Activated T-cell treated with anti-CD3 and anti-CD28 coated beads, Interleukin-2, amount 50 U/mL, for 4 hours (primary cell): Measurements from ENCODE around the gene OTOP3. TPM values are rescaled to one million over a fixed set of nuclear protein-coding genes. Genes with fewer than 3 reads are reported as not detected.

Experiments used
- ATAC-seq, 2 donors: fragments of 200-7000 bp; cut with Tn5 transposase; one replicate each; pipeline ENCODE4 v1.10.0; 2021
- DNase-seq: peaks from one replicate; pipeline ENCODE4 v3.0.0-alpha.2; 2020
- H3K27me3 Mint-ChIP-seq: one replicate; pipeline ENCODE4 v1.8.0; 2021; ENCODE audit warnings: low read depth, mixed read lengths
- H3K36me3 Mint-ChIP-seq: one replicate; pipeline ENCODE4 v1.8.0; 2022; ENCODE audit warnings: mixed read lengths; ENCODE audit not compliant: insufficient read depth
- H3K4me1 Mint-ChIP-seq: one replicate; pipeline ENCODE4 v1.8.0; 2021; ENCODE audit warnings: low read depth, mixed read lengths
- H3K4me3 Mint-ChIP-seq: one replicate; pipeline ENCODE4 v1.8.0; 2021; ENCODE audit warnings: mild to moderate bottlenecking, moderate library complexity, mixed read lengths
- H3K9me3 Mint-ChIP-seq: one replicate; pipeline ENCODE4 v1.8.0; 2021; ENCODE audit warnings: mixed read lengths
- total RNA-seq, 3 donors: library from RNA; stranded (reverse); gene quantifications; one replicate each; pipeline ENCODE4 v1.2.1, GENCODE V29; 2021

Gene OTOP3
- total RNA-seq, 3 donors from 2014 or later, result not detected

GRCh38 chr17:74941128-74941725, 5.5 kb downstream of the OTOP3 start:
- no peak for ATAC-seq
- Mint-ChIP-seq H3K27me3 (peaks cover 36% of the 10 kb centered on the region), H3K36me3 (no peaks in the 10 kb centered on the region)

DNA sequence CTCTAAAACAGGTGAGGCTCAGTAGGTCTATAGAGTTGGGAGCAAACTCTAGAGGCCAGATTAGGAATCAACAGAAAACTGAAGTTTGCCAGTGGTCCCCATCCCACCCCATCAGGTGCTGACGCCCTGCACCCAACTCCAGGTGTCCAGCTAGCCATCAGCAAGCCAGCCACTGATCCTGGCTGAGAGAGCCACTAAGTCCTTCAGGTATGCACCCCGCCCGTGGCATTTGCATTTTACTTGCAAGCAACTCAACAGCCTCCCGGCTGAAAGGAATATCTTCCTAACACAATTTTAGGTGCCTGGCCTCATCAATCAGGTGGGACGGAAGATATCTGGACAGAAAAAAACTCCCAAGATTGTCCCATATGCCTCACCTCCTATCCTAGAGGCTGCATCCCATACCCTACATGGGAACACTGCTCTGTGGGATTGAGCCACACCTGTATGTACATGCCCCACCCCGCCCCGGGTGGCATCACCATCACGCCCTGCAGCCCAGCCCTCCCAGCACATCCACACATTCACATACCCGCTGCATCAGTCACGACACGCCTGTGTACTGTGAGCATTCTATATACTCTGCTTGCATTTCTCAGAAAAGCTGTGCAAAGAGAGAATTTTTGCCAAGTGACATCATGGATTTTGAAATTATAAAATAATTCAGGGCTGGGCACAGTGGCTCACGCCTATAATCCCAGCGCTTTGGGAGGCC, 8.3 kb downstream of the OTOP3 start:
- H3K9me3 Mint-ChIP-seq, result no peaks in the 10 kb centered on the region
- DNase-seq, result no peak
- no peaks in the 10 kb centered on the region for H3K4me1 Mint-ChIP-seq
- no peak for ATAC-seq
- peaks cover 13% of the 10 kb centered on the region for H3K27me3 Mint-ChIP-seq
- H3K4me3 Mint-ChIP-seq, result no peak overlapping the region
- no peaks in the 10 kb centered on the region for H3K36me3 Mint-ChIP-seq

More at GRCh38 chr17:74941128-74941725, 5.5 kb downstream of the OTOP3 start:
- no peaks in the 10 kb centered on the region for H3K4me1 Mint-ChIP-seq
- no peak for DNase-seq
- no peaks in the 10 kb centered on the region for H3K9me3 Mint-ChIP-seq
- no peak overlapping the region for H3K4me3 Mint-ChIP-seq

DNA sequence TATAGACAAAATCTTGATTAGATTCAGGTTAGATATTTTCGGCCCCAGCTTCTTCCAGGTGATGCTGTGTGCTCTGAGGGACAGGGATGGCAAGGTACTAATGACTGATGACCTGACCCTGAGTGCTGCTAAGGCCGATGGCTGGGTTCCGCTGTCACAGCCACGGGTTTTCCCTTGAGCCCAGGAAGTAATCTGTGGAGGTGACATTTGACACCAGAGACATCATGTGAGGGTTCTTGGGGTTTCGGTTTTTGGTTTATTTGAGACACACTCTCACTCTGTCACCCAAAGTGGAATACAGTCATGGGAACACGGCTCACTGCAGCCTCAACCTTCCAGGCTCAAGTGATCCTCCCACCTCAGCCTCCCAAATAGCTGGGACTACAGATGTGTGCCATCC, 9.8 kb downstream of the OTOP3 start:
- H3K36me3 Mint-ChIP-seq, result no peaks in the 10 kb centered on the region
- ATAC-seq (no peak), DNase-seq (no peak)
- H3K27me3 Mint-ChIP-seq, result peaks cover 8% of the 10 kb centered on the region
- H3K4me3 Mint-ChIP-seq, result no peak overlapping the region
- no peaks in the 10 kb centered on the region for H3K4me1 Mint-ChIP-seq
- no peaks in the 10 kb centered on the region for H3K9me3 Mint-ChIP-seq

GRCh38 chr17:74946641-74947040, 10.9 kb downstream of the OTOP3 start:
- Mint-ChIP-seq H3K36me3 (no peaks in the 10 kb centered on the region), H3K4me1 (no peaks in the 10 kb centered on the region), H3K27me3 (peaks cover 5% of the 10 kb centered on the region), H3K4me3 (no peak overlapping the region), H3K9me3 (no peaks in the 10 kb centered on the region)
- ATAC-seq, result no peak
- no peak for DNase-seq

DNA sequence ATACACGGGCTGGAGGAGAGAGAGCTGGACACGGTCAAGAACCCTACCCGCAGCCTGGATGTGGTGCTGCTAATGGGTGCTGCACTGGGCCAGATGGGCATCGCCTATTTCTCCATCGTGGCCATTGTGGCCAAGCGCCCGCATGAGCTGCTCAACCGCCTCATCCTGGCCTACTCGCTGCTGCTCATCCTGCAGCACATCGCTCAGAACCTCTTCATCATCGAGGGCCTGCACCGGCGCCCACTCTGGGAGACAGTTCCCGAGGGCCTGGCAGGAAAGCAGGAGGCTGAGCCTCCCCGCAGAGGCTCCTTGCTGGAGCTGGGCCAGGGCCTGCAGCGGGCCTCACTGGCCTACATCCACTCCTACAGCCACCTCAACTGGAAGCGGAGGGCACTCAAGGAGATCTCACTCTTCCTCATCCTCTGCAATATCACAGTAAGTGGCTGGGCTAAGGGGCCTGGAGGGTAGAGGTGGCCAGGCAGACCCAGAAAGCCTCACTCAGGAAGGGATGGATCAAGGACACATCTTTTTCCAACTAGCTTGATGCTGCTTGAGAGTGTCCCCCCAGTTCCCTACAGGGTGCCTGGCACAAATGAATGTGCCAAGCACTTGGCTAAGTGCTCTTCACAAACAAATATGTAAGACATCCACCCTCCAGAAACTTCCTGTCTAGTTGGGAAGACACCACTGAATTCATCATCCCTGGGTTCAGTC, 11.5 kb downstream of the OTOP3 start:
- no peaks in the 10 kb centered on the region for H3K36me3 Mint-ChIP-seq
- no peak overlapping the region for H3K4me3 Mint-ChIP-seq
- peaks cover under 1% of the 10 kb centered on the region for H3K27me3 Mint-ChIP-seq
- no peak for DNase-seq
- no peaks in the 10 kb centered on the region for H3K9me3 Mint-ChIP-seq
- ATAC-seq, result no peak
- no peaks in the 10 kb centered on the region for H3K4me1 Mint-ChIP-seq

GRCh38 chr17:74949455-74950115, 13.9 kb downstream of the OTOP3 start:
- Mint-ChIP-seq H3K27me3 (no peaks in the 10 kb centered on the region), H3K36me3 (no peaks in the 10 kb centered on the region), H3K4me1 (no peaks in the 10 kb centered on the region), H3K9me3 (no peaks in the 10 kb centered on the region), H3K4me3 (no peak overlapping the region)
- DNase-seq (no peak), ATAC-seq (no peak)

- DNase-seq (no peak), ATAC-seq (no peak)
- Mint-ChIP-seq H3K27me3 (no peaks in the 10 kb centered on the region), H3K4me3 (no peak overlapping the region), H3K9me3 (no peaks in the 10 kb centered on the region), H3K36me3 (no peaks in the 10 kb centered on the region), H3K4me1 (no peaks in the 10 kb centered on the region)
These were observed 14.5 kb downstream of the OTOP3 start for GRCh38 chr17:74950207-74950606.

GRCh38 chr17:74951065-74951464, 15.4 kb downstream of the OTOP3 start:
- ATAC-seq (no peak), DNase-seq (no peak)
- no peaks in the 10 kb centered on the region for H3K4me1 Mint-ChIP-seq
- H3K27me3 Mint-ChIP-seq, result no peaks in the 10 kb centered on the region
- no peaks in the 10 kb centered on the region for H3K36me3 Mint-ChIP-seq
- no peaks in the 10 kb centered on the region for H3K9me3 Mint-ChIP-seq
- no peak overlapping the region for H3K4me3 Mint-ChIP-seq

DNA sequence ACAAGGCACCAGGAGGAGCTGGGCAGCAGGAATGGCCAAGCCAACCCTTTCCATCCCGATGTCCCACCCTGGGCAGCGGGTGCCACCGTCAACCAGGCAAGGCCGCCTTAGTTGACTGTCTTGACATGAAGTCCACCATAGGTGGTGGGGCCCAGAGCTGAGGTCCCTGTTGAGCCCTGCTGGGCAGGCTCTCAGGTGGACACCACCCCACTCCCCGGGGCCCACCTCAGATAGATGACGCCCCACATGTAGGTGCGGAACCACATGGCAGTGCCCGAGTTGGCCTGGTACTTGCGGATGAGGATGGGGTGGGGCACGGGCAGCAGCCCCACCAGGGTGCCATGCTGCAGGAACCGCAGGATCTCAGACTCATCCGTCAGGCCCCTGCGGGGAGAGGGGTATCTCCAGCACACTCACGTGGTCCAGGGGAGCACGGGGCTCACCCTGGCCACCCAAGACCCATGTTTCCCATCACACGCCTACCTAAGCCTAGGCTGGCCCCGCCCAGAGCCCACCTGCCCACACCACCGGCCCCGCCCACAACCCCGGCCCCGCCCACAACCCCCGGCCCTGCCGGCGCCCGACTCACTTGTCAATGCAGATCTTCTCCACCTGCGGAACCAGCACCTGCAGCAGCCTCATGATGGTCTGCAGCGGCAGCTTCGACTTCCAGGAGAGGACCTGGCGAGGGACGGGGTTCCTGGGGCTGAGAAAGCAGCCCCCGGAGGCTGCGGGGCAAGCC, 16.2 kb downstream of the OTOP3 start:
- H3K9me3 Mint-ChIP-seq, result no peaks in the 10 kb centered on the region
- ATAC-seq (no peak), DNase-seq (no peak)
- no peaks in the 10 kb centered on the region for H3K27me3 Mint-ChIP-seq
- no peaks in the 10 kb centered on the region for H3K4me1 Mint-ChIP-seq
- H3K4me3 Mint-ChIP-seq, result no peak overlapping the region
- H3K36me3 Mint-ChIP-seq, result no peaks in the 10 kb centered on the region

DNA sequence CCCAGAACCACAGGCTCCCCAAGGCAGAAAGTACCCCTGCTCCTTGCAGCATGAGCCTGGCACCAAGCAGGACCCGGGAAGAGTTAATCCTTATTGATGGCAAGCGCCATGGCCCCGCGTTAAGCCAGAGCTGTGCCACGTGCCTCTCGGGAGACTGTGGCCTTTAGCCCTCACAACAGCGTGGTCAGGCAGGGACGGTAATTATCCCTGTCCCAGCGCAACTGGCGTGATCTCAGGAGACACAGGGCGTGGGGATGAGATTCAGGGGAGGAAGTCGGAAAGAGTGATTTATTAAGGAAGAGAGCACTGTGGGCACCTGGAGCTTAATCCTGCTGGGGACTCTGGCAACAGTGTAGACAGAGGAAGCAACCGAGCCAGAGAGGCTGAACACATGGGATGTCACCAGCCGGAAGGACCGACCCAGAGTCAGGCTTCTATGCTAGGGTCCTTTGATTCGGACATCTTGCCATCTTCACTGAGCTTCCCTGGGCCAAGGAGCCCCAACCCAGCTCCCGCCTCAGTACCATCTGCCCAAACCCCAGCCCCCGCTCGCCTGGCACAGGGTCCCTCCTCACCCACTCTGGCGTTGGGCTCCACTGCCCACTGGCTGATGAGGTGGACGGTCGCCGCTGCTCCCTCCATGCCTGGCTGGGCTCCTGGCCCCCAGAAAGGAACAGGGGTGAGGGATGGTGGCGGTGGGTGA, 16.9 kb downstream of the OTOP3 start:
- ATAC-seq, result no peak
- H3K36me3 Mint-ChIP-seq, result no peaks in the 10 kb centered on the region

GRCh38 chr17:74953134-74953687, 17.5 kb downstream of the OTOP3 start:
- ATAC-seq, result no peak
- Mint-ChIP-seq H3K9me3 (no peaks in the 10 kb centered on the region), H3K4me1 (peaks cover 2% of the 10 kb centered on the region), H3K27me3 (no peaks in the 10 kb centered on the region), H3K36me3 (no peaks in the 10 kb centered on the region), H3K4me3 (no peak overlapping the region)
- no peak for DNase-seq

More for the DNA sequence above, 16.9 kb downstream of the OTOP3 start:
- Mint-ChIP-seq H3K4me3 (no peak overlapping the region), H3K4me1 (no peaks in the 10 kb centered on the region), H3K27me3 (no peaks in the 10 kb centered on the region), H3K9me3 (no peaks in the 10 kb centered on the region)
- DNase-seq, result no peak

DNA sequence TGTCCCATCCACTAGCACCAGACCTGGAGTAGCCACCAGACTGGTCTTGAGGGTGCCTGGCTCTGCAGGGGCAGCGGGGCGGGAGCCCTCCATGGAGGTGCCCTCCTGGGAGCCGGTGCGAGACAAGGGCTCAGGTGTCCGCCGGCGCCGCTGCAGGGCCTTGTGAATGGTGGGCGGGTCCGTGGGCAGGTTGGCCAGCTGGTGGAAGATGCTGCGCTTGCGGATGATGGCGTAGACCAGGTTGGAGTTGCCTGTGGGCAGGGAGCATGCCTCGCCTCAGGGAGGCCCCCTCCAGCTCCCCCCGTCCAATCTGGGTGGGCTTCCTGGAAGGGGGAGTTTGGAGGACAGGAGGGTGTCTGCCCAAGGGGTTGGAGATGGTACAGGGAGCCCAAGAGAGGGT, 18.4 kb downstream of the OTOP3 start:
- H3K36me3 Mint-ChIP-seq, result no peaks in the 10 kb centered on the region
- no peak overlapping the region for H3K4me3 Mint-ChIP-seq
- no peaks in the 10 kb centered on the region for H3K9me3 Mint-ChIP-seq
- no peaks in the 10 kb centered on the region for H3K27me3 Mint-ChIP-seq
- H3K4me1 Mint-ChIP-seq, result peaks cover 2% of the 10 kb centered on the region
- ATAC-seq, result no peak
- no peak for DNase-seq

DNA sequence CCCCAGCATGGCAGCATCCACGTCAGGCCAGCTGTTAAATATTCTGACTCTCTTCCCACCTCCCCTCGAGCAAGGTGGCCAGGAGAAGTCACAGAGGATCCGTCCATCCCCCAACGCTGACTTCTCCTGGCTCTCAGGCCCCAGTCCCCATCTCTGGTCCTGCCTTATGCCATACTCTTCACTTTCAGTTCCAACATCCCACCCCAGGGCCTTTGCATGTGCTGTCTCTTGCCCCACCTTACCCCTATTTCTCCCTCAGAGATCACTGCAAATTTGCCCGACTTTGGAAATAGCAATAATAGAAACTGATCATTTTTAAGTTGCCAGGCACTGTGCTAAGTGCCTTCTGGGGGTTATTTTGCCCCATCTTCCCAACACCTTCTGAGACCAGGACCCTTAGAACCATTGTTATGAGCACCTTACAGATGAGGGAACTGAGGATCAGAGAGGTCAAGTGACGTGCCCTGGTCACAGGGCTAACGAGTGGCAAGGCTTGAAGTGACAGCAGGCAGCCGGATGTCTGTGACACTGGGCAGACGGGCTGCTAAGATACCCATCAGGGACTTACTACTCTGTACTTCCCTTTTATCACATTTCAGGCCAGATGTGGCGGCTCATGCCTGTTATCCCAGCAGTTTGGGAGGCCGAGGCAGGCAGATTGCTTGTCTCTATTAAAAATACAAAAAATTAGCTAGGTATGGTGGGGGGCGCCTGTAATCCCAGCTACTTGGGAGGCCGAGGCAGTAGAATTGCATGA, 19.1 kb downstream of the OTOP3 start:
- no peak for DNase-seq
- Mint-ChIP-seq H3K27me3 (no peaks in the 10 kb centered on the region), H3K4me1 (peaks cover 2% of the 10 kb centered on the region), H3K36me3 (no peaks in the 10 kb centered on the region), H3K9me3 (no peaks in the 10 kb centered on the region), H3K4me3 (no peak overlapping the region)
- no peak for ATAC-seq
